Skeletal muscle tissue (tissue), 4 donors: ENCODE results near the gene PTPRN2. TPM values are rescaled to one million over a fixed set of nuclear protein-coding genes. Genes with fewer than 3 reads are reported as not detected.

Experiments
- H3K27ac ChIP-seq: one replicate; pipeline ENCODE4 v1.7.0; 2013; ENCODE audit warnings: mild to moderate bottlenecking, low read depth, low read length, inconsistent platforms
- H3K27me3 ChIP-seq, 3 donors: one replicate each; pipeline ENCODE4 v1.7.0; 2013; ENCODE audit warnings: low read length in 3 of 3; ENCODE audit not compliant: control insufficient read depth in 3 of 3, insufficient read depth in 3 of 3
- H3K36me3 ChIP-seq, 3 donors: one replicate each; pipeline ENCODE4 v1.7.0; 2013; ENCODE audit warnings: low read length in 3 of 3; ENCODE audit not compliant: control insufficient read depth in 3 of 3, insufficient read depth in 3 of 3
- H3K4me1 ChIP-seq, 3 donors: one replicate each; pipeline ENCODE4 v1.7.0; 2013; ENCODE audit warnings: low read length in 3 of 3, mild to moderate bottlenecking in 3 of 3; ENCODE audit not compliant: control insufficient read depth in 3 of 3, insufficient read depth in 3 of 3
- H3K4me3 ChIP-seq, 3 donors: one replicate each; pipeline ENCODE4 v1.7.0; 2013; ENCODE audit warnings: low read length in 3 of 3
- H3K9ac ChIP-seq, 3 donors: one replicate each; pipeline ENCODE4 v1.7.0; 2013; ENCODE audit warnings: low read length in 3 of 3, mild to moderate bottlenecking in 3 of 3, moderate library complexity in 2 of 3, low read depth in 1 of 3
- H3K9me3 ChIP-seq, 3 donors: one replicate each; pipeline ENCODE4 v1.7.0; 2013; ENCODE audit warnings: low read length in 3 of 3; ENCODE audit not compliant: control insufficient read depth in 3 of 3
- total RNA-seq: library from RNA; depleted of rRNA; stranded (reverse); fragments of >200 nt; gene quantifications from one replicate; pipeline ENCODE4 v1.2.3, GENCODE V29; 2014
- donor health status: Osteomylitis.

PTPRN2 gene
- total RNA-seq, 1 donor from 2014 or later: 1.6 TPM

DNA sequence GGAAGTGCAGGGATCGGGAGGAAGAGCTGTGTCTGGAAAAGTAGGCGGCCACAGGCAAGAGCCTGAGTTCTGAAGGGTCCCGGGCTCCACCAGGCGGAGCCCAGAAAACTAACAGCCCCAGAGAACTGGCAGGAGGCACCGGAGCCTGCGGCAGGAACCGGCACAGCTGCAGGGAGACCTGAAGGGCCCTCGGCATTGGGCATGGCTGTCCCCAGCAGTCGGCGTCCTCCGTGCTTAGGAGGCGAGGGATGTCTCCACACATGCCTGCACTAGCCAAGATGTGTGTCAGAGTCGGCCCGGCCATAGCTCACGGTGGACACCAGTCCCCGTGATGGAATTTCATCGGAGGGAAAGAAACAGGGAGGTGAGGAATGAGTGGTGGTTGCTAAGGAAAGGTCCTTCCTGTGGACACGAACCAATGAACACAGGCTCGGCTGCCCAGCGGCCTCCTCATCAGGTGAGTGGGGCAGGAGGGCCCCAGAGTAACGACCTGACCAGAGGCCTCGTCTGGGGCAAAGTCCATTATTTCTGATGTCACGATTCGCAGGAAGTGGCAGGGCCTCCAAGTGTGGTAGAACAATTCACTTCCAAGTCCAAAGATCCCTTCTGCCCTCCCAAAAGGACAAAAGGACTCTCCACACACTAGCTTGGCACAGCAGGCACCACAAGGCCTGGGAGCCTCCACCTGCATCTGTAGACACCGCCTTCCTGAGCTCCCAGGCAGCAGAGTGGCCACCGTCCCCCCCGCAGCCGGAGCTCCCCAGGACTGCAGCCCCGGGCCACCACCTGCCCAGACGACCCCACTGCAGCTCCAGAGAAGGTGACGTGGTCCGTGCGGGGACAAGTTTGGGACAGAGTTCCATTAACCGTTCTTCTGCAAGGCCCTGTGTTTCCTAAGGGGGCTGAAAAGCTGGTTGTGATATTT is 444.2 kb downstream of the PTPRN2 start:
- H3K4me3 ChIP-seq: no peak overlapping the region
- no peaks in the 10 kb centered on the region for H3K4me1 ChIP-seq
- peaks cover 0 to 6% (median 3%) of the 10 kb centered on the region in 3 donors for H3K9me3 ChIP-seq
- no peak overlapping the region for H3K9ac ChIP-seq
- no peak overlapping the region for H3K27ac ChIP-seq
- no peaks in the 10 kb centered on the region for H3K36me3 ChIP-seq
- no peaks in the 10 kb centered on the region for H3K27me3 ChIP-seq

- no peaks in the 10 kb centered on the region for H3K36me3 ChIP-seq
- no peaks in the 10 kb centered on the region for H3K27me3 ChIP-seq
- H3K9me3 ChIP-seq: peaks cover 0 to 4% (median 3%) of the 10 kb centered on the region in 3 donors
- no peak overlapping the region for H3K9ac ChIP-seq
- H3K27ac ChIP-seq: no peak overlapping the region
- no peaks in the 10 kb centered on the region for H3K4me1 ChIP-seq
- H3K4me3 ChIP-seq: no peak overlapping the region
Observed at GRCh38 chr7:158142657-158143056, 445.0 kb downstream of the PTPRN2 start.

GRCh38 chr7:158141806-158142518 is 445.7 kb downstream of the PTPRN2 start:
- Histone ChIP-seq H3K9ac (no peak overlapping the region), H3K4me3 (no peak overlapping the region), H3K27me3 (no peaks in the 10 kb centered on the region), H3K9me3 (peaks cover 0 to 3% (median 0%) of the 10 kb centered on the region in 3 donors), H3K27ac (no peak overlapping the region), H3K36me3 (no peaks in the 10 kb centered on the region), H3K4me1 (no peaks in the 10 kb centered on the region)

DNA sequence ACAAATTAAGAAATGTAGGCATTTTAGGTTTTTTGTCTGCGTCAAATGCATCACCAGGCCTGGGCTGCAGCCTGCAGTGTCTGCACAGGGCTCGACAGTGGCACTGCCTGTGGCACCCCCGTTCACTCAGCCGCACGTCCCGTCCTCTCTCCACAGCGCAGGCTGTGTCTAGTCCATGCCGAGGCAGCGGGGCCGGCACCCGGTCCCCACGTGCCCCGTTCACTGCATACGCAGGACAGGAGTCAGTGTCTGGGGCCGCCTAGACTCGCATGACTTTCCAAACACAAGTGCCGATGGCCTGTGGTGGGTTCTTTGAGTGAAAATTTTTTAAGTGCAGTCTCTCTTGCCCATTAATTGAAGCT is 446.4 kb downstream of the PTPRN2 start:
- Histone ChIP-seq H3K9me3 (peaks cover 0 to 3% (median 0%) of the 10 kb centered on the region in 3 donors), H3K4me1 (no peaks in the 10 kb centered on the region), H3K27ac (no peak overlapping the region), H3K9ac (no peak overlapping the region), H3K4me3 (no peak overlapping the region), H3K36me3 (no peaks in the 10 kb centered on the region), H3K27me3 (no peaks in the 10 kb centered on the region)

GRCh38 chr7:158140538-158141220 is 446.9 kb downstream of the PTPRN2 start:
- Histone ChIP-seq H3K9ac (no peak overlapping the region), H3K36me3 (no peaks in the 10 kb centered on the region), H3K27me3 (no peaks in the 10 kb centered on the region), H3K27ac (no peak overlapping the region), H3K9me3 (peaks cover 0 to 3% (median 0%) of the 10 kb centered on the region in 3 donors), H3K4me3 (no peak overlapping the region), H3K4me1 (no peaks in the 10 kb centered on the region)

- Histone ChIP-seq H3K9me3 (peaks cover 0 to under 1% (median 0%) of the 10 kb centered on the region in 3 donors), H3K27me3 (no peaks in the 10 kb centered on the region), H3K36me3 (no peaks in the 10 kb centered on the region), H3K4me1 (no peaks in the 10 kb centered on the region), H3K27ac (no peak overlapping the region), H3K9ac (no peak overlapping the region), H3K4me3 (no peak overlapping the region)
Observed at GRCh38 chr7:158139499-158139898, 448.1 kb downstream of the PTPRN2 start.

GRCh38 chr7:158138329-158138597 is 449.4 kb downstream of the PTPRN2 start:
- Histone ChIP-seq H3K9ac (no peak overlapping the region), H3K27ac (no peak overlapping the region), H3K4me3 (no peak overlapping the region), H3K27me3 (no peaks in the 10 kb centered on the region), H3K4me1 (no peaks in the 10 kb centered on the region), H3K36me3 (no peaks in the 10 kb centered on the region), H3K9me3 (peaks cover 0 to 2% (median 0%) of the 10 kb centered on the region in 3 donors)

- no peaks in the 10 kb centered on the region for H3K36me3 ChIP-seq
- no peak overlapping the region for H3K9ac ChIP-seq
- H3K27ac ChIP-seq: no peak overlapping the region
- H3K4me3 ChIP-seq: no peak overlapping the region
- no peaks in the 10 kb centered on the region for H3K4me1 ChIP-seq
- peaks cover 0 to 2% (median 0%) of the 10 kb centered on the region in 3 donors for H3K9me3 ChIP-seq
- no peaks in the 10 kb centered on the region for H3K27me3 ChIP-seq
Observed at GRCh38 chr7:158137516-158138328, 449.9 kb downstream of the PTPRN2 start.

DNA sequence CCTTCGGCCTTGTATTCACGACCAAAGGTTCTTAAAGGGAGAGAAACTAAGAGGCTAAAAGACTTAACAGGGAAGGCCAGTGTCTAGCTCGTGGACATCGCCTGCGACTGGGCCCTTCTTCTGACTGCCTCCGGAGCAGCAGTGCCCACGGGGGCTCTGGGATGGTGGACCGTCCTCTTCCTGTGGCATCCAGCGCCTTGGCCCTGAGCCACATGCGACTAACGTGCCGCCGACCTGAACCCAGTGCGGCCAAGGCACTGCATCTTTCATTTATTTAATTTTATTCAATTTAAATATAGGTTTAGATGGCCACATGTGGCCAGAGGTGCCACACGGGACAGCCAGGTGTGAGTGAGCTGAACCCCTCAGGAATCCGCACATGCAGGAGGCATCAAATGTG is 451.7 kb downstream of the PTPRN2 start:
- Histone ChIP-seq H3K9me3 (peaks cover 0 to 2% (median 0%) of the 10 kb centered on the region in 3 donors), H3K36me3 (no peaks in the 10 kb centered on the region), H3K9ac (no peak overlapping the region), H3K27me3 (no peaks in the 10 kb centered on the region), H3K4me1 (no peaks in the 10 kb centered on the region), H3K27ac (no peak overlapping the region), H3K4me3 (no peak overlapping the region)
